ENCODE measurements around the gene TNNT3.
"Not testable (repeated sequence)": the region's sequence is repeated elsewhere in the genome, so short reads cannot be mapped to it uniquely, and the experiment has no call there.

Gene TNNT3

GRCh38 chr11:1881442-1882264 lies 37.9 kb upstream of the TNNT3 start:
- DNase-seq: no peak

GRCh38 chr11:1882265-1883238 lies 37.0 kb upstream of the TNNT3 start:
- peak; percentile 30 to 78 for DNase-seq

- DNase-seq: no peak
Observed at GRCh38 chr11:1883346-1884302, 35.9 kb upstream of the TNNT3 start.

GRCh38 chr11:1884303-1884700 lies 35.2 kb upstream of the TNNT3 start:
- no peak for DNase-seq

- DNase-seq: not testable (repeated sequence)
Observed at GRCh38 chr11:1886551-1886950, 33.0 kb upstream of the TNNT3 start.

- no peak for DNase-seq
Observed at GRCh38 chr11:1887451-1888346, 31.8 kb upstream of the TNNT3 start.

- DNase-seq: no peak
Observed at GRCh38 chr11:1888347-1888753, 31.2 kb upstream of the TNNT3 start.

- no peak for DNase-seq
Observed at GRCh38 chr11:1888811-1889210, 30.7 kb upstream of the TNNT3 start.

- no peak for DNase-seq
Observed at GRCh38 chr11:1889224-1889930, 30.1 kb upstream of the TNNT3 start.

GRCh38 chr11:1889941-1890855 lies 29.3 kb upstream of the TNNT3 start:
- no peak for DNase-seq

- no peak for DNase-seq
Observed at GRCh38 chr11:1890856-1891830, 28.4 kb upstream of the TNNT3 start.

GRCh38 chr11:1891831-1892115 lies 27.7 kb upstream of the TNNT3 start, which contains the start of gene PRR33:
TSS of gene PRR33 (minus strand) at chr11:1891895. CDS start at chr11:1890584, 1,311 bp downstream.
- DNase-seq: no peak

- DNase-seq: no peak
Observed at GRCh38 chr11:1892116-1892515, 27.4 kb upstream of the TNNT3 start.

GRCh38 chr11:1892558-1892957 lies 26.9 kb upstream of the TNNT3 start:
- no peak for DNase-seq

GRCh38 chr11:1893581-1894359 lies 25.7 kb upstream of the TNNT3 start:
- DNase-seq: no peak

- no peak for DNase-seq
Observed at GRCh38 chr11:1894759-1895158, 24.7 kb upstream of the TNNT3 start.

GRCh38 chr11:1896468-1896867 lies 23.0 kb upstream of the TNNT3 start:
- DNase-seq: no peak

GRCh38 chr11:1896923-1897322 lies 22.6 kb upstream of the TNNT3 start:
- no peak for DNase-seq
